Activated CD4-positive, alpha-beta T cell treated with anti-CD3 and anti-CD28 coated beads, Interleukin-2, amount 50 U/mL, for 24 hours (primary cell): ENCODE data around the gene SLC12A5.
"Not testable (repeated sequence)": the region's sequence is repeated elsewhere in the genome, so short reads cannot be mapped to it uniquely, and the experiment has no call there.

Experiments used
- DNase-seq, 2 donors: peaks; one replicate each; pipeline ENCODE4 v3.0.0-alpha.2; 2020; ENCODE audit warnings: low read depth in 1 of 2, low spot score in 1 of 2

SLC12A5 gene

GRCh38 chr20:46073443-46073842 is 44.4 kb downstream of the SLC12A5 start:
- no peak for DNase-seq

DNA sequence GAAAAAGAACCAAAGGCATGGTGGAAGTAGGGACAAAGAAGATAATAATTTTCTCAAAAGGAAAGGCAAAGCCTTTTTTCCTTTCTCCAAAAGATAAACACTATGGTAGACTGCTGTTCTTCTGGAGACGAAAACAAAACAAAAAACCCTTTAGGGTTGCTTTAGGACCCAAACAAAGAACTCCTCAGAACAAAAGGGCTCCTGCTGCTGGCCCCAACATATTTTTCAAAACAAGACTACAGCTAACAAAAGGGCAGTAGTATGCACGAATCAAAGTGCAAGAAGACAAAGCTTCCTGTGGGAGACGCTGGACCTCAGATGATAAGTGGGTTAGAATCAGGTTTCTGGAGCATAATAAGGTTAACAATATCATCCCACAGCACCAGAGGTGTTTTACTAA is 45.0 kb downstream of the SLC12A5 start:
- DNase-seq: no peak

DNA sequence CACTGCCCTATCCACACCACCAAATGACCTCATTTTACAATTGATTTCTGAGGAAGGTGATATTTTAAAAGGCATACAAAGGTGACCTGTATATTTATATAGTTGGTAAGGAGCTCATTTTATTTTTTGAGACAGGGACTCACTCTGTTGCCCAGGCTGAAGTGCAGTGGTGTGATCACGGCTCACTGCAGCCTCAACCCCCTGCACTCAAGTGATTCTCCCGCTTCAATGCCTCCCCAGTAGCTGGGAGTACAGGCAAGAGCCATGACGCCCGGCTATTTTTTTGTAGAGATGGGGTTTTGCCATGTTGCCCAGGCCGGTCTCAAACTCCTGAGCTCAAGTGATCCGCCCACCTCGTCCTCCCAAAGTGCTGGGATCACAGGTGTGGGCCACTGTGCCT is 47.8 kb downstream of the SLC12A5 start:
- no peak for DNase-seq

GRCh38 chr20:46077642-46078305 is 48.8 kb downstream of the SLC12A5 start:
- no peak for DNase-seq

DNA sequence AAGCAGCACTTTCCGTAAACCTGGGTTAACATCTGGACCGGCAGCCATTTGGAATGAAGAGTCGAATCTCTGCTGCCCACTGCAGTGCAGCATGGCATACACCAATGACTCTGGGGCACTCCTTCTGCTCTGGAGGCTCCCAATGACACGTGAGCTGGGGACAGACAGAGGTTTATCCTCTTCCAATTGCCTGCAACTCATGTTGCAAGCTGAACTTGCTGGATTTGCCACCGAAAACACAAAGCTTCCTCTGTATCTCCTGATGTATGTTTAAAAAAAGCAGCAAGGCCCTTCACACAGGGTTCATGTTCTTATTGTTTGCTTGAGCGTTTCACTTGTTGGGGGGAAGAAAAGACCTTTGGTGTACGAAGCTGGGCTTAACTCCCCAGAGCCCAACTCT is 49.9 kb downstream of the SLC12A5 start:
- no peak for DNase-seq

- no peak for DNase-seq
Observed at GRCh38 chr20:46081074-46081473, 52.1 kb downstream of the SLC12A5 start.

- no peak for DNase-seq
Observed at GRCh38 chr20:46083101-46083500, 54.1 kb downstream of the SLC12A5 start.

DNA sequence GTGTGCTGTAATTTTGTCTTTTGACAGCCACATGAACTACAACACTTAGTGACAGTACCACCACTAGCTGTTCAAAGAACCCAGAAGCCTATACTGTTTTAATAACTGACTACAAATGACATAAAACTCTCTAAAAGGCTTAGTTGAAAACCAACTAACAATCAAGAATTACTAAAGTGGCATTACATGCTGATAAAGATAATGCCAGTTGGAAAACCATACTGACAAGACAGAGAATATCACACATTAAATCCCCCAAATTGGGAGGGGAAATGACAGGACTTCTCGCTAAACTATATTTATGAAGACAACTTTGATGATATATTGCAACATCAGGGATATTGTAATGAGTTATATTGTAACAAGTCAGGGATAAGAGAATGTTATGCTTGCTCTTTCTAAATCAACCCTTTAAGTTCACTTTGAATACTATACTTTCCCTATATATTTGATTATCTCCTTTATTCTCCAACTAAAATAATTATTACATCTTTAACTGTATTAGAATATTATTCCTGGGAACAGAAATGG is 54.6 kb downstream of the SLC12A5 start:
- no peak for DNase-seq

DNA sequence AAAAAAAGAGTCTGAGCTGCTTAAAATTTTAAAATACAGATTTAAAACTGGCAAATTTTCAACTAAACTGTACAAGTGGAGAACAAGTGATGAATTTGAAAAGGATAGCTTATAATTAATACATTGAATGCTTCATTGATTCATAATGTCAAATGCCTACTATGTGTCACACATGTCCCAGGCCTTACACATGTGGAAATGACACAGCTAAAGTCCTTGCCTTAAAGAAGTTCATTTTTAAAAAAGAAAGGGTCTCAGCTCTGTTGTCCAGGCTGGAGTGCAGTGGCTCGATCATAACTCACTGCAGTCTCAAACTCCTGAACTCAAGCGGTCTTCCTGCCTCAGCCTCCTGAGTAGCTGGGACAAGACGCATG is 55.8 kb downstream of the SLC12A5 start:
- no peak for DNase-seq

- no peak for DNase-seq
Observed at GRCh38 chr20:46085179-46085851, 56.3 kb downstream of the SLC12A5 start.

- DNase-seq: no peak
Observed at GRCh38 chr20:46087161-46087560, 58.1 kb downstream of the SLC12A5 start.

DNA sequence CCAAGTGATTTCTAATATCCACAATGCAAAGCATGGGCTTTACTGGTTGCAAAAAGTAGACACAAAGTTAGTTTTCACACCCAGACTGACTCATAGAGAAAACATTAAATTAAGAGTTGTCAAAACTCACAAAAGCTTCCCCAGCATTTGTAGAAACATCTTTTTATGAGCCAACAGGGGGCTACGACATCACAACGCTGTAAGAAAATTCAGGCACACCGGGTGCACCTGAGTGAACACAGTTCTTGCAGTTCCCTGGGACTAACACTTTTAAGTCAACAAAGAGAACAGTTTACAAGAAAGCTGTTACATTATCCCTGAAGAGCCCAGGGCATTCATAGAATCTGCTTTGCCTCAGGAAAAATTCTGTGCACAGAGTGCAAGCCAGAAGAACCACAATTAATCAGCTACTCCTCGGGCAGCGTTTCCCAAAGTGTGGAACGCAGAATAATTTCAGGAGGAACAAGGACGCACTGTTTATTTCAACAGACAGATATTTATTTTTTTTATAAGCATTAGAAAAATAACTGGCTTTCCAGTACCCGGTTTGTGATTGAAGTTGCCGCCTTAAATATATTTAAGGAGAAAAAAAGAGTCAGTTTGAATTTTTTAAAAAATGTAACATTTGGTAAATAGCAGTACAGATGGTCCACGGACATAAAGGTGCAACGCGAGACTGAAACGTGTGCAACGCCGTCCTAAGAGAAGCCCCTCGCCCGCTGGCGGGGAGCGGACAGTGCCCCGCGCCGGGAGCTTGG is 59.6 kb downstream of the SLC12A5 start:
- DNase-seq: no peak

DNA sequence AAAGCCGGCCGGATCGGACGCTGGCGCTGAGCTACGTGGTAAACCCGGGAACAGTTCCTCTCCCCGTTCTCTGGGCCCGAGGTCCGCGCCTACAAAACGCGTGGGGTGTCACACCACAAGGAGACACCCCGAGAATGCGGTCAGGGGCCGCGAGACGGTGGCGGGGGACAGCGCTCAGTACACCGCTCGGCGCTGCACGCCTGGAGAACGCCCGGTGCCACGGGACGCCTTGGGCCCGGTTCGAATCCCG is 60.1 kb downstream of the SLC12A5 start:
- peak in 1 of 2 donors; percentile 37 for DNase-seq

DNA sequence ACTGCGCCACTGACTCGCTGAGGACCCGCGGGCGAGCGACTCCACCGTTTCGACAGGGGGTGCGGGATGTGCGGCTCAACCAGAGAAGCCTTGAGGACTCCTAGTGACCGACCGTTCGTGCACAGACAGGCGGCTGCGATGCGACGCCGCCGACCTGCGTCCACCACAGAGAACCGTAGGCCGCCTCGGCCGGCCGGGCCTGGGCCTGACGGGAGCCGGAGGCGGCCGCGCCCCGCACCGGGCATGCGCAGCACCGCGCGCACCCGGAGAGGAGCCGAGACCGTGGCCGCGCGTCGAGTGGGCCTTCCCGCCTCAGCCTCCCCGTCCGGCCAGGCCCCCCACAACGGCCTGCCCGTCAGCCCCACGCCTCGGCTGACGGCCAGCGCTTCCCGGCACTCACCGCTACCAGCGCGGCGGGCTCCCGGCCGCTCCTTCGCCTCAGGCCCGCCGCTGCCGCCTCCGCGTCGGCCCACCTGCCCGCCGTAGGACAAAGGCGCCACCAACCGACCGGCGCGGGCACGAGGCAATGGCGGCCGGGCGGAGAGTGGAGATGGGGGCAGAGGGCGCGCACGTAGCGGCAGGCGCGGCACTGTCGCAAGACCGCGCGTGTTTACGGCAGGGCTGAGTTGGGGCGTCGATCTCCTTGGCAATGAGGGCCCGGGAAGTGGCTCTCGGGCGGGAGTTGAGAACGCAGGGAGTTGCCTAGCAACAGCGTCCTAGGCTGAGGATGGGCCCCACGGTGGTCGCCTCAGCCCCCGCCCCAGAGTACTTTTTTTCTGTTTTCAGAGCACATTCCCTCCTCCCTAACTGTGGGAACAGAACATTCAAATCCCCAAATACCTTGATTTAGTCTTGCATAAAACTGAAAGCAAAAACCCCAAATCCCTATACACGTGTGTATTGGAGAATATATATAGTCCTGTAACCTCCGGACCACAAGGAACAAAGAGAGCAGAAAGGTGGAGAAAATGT is 60.7 kb downstream of the SLC12A5 start, which contains the start of gene NCOA5:
Gene NCOA5, minus strand, starts transcription at position 546 of the 972 bp plus-strand sequence. CDS start 10,538 bp downstream, outside the sequence.
- DNase-seq: peak; percentile 80 to 92

DNA sequence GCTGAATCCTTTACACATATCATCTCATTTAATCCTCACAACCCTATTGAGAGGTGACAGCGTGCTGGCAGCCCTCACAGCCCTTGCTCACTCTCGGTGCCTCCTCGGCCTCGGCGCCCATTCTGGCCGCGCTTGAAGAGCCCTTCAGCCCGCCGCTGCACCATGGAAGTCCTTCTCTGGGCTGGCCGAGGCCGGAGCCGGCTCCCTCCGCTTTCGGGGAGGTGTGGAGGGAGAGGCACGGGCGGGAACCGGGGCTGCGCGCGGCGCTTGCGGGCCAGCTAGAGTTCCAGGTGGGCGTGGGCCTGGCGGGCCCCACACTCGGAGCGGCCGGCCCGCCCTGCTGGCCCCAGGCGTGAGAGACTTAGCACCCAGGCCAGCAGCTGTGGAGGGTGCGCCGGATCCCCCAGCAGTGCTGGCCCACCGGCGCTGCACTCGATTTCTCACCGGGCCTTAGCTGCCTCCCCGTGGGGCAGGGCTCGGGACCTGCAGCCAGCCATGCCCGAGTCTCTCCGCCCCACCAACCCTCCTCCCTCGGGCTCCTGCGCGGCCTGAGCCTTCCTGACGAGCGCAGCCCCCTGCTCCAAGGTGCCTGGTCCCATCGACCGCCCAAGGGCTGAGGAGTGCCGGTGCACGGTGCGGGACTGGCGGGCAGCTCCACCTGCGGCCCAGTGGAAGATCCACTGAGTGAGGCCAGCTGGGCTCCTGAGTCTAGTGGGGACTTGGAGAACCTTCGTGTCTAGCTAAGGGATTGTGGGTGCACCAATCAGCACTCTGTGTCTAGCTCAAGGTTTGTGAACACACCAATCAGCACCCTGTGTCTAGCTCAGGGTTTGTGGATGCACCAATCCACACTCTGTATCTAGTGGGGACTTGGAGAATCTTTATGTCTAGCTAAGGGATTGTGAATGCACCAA is 62.9 kb downstream of the SLC12A5 start:
- DNase-seq: not testable (repeated sequence)

DNA sequence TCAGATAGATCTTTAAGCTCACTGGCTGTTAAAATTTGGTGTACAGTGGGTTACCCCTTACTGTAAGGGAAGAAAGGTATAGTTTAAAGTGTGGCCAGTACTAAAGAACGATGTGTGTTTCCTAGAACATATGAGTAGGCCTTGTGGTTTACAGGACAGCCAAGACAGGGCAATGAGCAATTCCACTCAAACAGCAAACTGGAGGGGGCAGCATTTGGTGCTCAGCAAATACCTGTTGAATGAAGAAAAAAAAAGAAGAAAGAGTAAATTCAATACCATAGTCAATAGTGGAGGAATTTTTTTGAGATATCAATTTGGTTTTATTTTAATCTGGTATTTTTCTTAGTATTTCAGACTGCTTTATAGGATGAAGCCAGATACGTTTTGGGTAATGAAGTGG is 64.5 kb downstream of the SLC12A5 start:
- no peak for DNase-seq

DNA sequence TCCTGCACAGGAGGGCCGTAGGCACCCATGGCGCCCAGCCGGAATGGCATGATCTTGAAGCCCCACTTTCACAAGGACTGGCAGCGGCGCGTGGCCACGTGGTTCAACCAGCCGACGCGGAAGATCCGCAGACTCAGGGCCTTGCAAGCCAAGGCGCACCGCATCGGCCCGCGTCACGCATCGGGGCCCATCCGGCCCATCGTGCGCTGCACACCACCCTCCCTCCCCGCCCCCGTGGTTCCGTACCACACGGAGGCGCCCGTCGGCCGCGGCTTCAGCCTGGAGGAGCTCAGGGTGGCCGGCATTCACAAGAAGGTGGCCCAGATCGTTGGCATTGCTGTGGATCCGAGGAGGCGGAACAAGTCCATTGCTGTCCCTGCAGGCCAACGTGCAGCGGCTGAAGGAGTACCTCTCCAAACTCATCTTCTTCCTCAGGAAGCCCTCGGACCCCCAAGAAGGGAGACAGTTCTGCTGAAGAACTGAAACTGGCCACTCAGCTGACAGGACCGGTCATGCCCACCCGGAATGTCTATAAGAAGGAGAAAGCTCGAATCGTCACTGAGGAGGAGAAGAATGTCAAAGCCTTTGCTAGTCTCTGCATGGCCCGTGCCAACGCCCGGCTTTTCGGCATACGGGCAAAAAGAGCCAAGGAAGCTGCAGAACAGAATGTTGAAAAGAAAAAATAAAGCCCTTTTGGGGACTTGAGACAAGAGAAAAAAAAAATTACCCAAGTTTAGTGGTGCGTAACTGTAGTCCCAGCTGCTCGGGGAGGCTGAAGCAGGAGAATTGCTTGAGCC is 70.7 kb downstream of the SLC12A5 start:
- no peak for DNase-seq

DNA sequence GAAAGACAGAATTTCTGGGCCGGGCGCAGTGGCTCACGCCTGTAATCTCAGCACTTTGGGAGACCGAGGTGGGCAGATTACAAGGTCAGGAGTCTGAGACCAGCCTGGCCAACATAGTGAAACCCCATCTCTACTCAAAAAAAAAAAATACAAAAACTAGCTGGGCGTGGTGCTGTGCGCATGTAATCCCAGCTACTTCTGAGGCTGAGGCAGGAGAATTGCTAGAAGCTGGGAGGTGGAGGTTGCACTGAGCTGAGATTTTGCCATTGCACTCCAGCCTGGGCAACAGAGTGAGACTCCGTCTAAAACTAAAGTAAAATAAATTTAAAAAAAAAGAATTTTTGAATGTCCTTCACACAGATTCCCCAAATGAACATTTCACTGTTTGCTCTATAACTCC is 71.4 kb downstream of the SLC12A5 start:
- not testable (repeated sequence) for DNase-seq

DNA sequence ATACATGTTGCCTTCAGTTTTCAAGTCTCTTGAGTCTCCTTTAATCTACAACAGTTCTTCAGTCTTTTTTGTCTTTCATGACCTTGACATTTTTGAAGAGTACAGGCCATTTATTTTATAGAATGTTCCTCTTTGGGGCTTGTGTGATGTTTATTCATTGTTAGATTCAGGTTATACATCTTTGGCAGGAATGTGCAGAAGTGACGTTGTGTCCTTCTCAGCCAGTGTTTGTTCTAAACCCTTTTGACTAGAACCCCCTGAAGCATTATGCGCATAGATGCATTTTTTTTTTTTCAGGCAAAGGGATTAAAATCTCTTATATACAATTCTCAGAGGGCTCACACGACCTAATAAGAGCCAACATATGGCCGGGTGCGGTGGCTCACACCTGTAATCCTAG is 72.0 kb downstream of the SLC12A5 start:
- DNase-seq: no peak
